ENCODE data around the gene EFCAB8.
"Not testable (repeated sequence)": the region's sequence is repeated elsewhere in the genome, so short reads cannot be mapped to it uniquely, and the experiment has no call there.

The EFCAB8 gene

DNA sequence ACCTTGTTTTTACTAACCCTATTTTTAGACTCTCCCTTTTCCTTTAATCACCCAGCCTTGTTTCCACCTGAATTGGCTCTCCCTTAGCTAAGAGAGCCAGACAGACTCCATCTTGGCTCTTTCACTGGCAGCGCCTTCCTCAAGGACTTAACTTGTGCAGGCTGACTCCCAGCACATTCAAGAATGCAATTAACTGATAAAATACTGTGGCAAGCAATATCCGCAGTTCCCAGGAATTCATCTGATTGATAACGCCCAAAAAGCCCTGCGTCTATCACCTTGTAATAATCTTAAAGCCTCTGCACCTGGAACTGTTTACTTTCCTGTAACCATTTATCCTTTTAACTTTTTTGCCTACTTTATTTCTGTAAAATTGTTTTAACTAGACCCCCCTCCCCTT, 116.4 kb downstream of the EFCAB8 start:
- not testable (repeated sequence) for DNase-seq

DNA sequence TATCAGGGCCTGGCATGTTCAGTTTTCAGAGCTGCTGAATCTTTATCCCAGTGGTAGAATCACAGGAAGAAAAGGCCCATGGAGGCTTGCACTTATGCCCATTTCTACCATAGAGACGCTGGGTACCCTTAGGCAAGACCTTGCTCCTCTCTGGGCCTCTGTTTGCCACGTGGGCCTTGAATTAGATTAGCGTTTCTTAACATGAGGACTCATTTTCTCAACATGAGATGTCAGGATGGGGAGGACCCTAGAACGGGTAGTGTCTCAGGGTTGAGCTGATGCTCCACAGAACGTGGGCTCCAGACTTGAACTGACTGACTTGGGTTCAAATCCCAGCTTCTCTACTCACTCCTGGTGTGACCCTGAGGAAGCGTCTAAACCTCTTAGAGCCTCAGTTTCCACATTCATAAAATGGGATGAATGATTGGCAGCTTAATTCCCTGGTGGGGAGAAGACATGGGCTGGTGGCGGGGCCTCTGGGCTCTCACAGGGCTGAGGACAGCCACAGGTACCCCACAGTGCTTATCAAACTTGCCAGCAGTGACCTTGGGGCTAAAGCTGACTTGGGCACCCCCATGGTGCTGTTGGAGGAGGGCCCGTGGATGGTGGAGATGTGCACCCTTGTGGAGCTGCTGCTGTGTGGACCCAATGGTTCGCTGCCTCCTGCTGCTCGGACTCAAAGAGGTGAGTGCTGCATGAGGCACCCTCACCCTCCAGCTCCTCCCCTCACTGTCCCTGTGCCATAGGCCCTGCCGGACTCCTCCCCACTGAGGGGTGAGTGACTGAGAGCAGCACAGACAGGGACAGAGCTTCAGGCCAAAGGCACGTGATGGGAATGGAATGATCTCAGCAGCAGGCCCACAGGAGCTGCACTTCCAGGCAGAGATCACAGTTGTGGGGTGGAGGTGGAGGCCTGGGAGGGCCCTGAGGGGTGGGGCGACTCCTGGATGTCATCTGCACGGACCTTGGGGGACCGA, 117.3 kb downstream of the EFCAB8 start:
- DNase-seq, result no peak

DNA sequence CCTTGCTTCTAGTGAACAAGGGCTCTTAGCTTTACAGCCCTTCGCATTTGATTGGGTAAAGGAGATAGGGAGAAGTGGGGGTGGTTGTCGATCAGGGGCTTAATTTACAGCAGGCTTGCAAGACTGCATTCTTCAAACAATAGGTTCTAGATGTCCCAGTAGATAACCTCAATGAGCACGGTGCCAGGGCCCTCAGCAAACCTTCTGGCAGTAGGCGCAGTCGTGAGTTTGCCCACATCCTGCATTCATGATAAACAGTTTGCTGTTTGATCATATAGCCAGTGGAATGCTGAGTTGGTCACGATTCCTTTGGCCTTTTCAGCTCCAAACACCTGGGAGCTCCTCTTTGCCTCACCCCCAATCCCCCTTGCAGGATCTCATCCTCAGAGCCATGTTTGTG, 118.0 kb downstream of the EFCAB8 start:
- no peak for DNase-seq

DNA sequence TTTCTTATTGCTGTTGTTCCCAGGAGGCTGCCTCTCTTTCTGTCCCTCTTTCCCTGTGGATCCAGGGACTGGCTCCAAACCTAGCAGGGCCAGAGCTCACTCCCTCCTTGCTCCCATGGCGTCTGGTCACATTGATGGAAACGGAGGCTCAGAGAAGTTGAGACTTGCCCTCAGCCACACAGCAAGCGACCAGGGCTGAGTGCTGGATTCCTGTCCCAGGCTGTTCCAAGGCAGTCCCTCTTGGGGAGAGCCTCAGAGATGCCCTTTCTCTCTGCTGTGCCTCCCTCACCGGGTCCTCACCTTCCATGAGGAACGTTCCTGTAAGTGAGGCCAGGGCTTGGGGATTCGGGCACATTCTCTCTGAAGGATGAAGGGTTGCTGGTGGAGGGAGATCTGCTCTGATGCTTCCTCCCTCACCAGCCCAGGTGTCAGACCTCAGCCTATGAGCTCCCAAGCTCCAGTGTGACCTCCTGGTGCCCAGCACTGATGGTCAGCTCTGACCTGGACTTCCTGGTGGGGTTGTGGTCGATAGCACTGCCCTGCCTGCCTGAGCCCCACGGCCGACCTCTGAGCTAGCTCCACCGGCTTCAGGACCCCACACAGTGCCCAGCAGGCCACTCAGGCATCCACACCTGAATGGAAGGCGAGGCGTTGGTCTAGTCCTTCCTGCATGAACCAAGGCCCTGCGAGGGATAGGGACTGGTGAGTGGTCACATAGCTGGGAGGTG, 118.7 kb downstream of the EFCAB8 start:
- DNase-seq, result no peak

DNA sequence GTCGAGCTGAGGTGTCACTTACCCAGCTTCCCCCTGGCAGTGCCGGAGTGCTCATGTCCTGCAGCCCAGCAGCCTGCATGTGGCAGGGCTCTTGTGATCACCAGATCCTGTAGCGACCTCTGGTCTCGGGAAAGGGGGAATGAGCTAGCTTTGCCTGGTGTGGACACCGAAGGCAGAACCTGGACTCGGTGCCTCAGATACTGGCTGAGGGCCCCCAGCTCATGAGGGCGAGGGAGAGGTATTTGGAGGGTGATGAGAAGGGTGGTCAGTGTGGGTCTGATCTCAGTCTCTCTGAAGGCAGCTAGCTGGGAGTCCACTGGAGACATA, 119.2 kb downstream of the EFCAB8 start:
- no peak for DNase-seq

DNA sequence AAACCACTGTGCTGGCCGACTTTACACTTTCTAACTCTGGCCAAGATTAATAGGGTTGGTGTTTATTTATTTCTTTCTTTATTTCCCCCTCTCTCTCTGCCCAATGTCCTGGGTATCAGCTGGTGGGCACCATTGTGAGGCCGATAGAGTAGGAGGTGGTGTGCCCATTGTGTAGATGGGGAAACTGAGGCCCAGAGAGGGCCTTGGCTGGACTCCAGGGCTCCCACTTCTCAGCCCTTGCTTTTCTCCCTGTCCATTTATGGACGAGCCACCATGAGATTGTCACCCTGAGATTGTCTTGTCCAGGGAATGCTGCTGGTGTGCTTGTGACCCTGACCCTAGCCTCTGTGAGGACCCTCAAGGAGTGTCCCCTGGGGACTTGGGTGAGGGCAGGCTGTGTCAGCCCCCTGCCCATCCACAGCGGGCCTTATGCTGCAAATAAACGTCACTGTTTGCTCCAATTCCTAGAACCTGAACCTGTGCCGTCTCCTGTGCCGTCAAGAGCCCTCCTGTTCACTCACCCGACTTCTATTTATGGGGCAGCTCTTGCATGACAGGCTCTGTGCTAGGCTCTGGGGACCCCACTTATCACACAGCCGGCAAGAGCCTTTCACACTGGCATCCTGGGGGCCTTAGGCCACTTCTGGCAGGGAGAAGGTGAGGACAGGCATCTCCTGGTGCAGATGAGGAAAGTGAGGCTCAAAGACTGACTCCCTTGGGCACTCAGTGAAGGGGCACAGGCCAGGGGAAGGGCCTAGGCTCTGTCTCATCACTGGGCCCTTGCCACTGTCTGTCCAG, 120.7 kb downstream of the EFCAB8 start:
- DNase-seq, result no peak

DNA sequence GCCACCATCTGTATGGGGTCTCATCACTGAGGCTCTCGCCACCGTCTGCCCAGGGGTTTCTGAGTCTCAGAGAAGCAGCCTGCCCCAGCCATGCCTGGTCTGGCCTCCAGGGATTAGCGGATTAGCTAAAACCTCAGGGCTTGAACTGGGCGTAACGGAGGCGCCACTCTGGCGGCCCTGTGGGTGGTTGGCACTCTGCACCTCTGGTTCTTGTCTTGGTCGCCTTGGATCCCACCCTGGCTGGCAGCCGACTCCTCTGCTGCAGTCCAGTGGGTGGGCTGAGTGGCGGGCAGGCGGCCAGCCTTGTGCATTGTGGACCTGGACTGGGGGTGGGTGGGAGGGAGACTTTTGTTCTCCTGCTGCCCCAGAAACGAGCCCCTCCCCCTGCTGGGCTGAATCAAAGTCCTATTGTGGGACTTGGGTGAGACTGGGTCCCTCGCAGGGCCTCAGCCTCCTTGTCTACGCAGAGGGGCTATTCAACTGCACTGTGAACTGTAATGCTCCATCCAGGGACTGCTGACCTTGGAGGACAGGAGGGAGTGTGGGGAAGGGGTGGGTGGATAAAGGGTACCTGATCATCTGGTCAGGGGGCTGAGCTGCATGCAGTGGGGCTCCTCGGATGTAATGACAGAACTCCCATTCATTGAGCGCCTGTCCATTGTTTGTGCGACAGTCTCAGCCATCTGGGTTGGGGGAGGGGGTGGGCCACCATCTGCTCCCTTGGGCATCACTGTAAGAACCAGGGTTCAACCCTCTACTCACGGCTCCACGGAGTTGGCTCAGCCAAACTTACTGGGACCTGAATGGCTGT, 121.6 kb downstream of the EFCAB8 start:
- peak; percentile 93 for DNase-seq

DNA sequence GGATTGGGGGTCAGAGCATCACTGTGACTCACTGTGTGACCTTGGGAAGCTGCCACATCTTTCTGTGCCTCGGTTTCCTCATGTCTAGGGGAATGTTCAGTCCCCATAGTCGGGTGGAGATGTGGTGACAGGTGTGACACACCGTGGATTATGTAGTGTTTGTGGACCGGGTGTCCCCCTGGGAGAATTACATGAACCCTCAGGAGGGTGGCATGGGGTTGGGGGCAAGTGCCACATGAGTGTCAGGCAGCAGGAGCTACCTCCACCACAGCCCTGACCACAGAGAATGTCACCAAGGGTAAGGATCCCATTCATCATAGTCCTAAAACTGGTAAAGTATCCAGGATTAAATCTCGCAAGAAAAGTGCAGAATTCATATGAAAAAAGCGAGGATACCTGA, 122.3 kb downstream of the EFCAB8 start:
- DNase-seq, result no peak

DNA sequence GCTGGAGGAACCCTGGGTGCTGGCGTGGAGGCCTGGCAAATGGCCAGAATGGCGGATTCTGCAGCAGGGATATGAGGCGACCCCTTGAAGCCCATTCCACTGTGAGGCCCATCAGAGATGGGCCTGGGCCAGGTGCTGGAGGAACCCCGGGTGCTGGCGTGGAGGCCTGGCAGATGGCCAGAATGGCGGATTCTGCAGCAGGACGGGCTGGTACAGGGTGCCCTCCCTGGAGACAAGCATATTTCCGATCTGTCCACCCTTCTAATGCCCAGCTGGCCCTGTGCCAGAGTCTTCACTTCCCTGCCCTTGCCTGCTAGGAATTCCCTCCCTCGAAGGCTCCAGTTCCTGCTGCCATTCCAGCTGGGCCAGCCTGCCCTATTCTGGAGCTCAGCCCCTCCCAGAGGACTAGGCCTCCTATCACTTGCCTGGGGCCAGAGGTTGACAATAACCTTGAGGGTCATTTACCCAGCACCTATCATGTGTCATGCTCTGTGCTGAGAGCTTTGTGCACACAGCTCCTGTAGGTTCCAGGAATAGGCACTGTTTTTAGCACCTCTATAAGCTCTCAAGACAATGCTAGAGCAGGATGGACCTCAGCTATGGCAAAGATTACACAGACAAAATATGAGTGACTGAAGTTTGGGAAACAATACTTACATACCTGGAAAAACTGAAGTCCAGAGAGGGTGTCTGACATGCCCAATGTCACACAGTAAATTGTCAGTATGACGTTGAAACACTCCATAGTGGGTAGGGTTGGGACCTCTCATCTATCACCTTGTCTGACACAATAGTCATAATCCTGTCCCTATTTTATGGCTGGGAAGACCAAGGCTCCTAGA, 124.1 kb downstream of the EFCAB8 start:
- DNase-seq, result peak; percentile 76

DNA sequence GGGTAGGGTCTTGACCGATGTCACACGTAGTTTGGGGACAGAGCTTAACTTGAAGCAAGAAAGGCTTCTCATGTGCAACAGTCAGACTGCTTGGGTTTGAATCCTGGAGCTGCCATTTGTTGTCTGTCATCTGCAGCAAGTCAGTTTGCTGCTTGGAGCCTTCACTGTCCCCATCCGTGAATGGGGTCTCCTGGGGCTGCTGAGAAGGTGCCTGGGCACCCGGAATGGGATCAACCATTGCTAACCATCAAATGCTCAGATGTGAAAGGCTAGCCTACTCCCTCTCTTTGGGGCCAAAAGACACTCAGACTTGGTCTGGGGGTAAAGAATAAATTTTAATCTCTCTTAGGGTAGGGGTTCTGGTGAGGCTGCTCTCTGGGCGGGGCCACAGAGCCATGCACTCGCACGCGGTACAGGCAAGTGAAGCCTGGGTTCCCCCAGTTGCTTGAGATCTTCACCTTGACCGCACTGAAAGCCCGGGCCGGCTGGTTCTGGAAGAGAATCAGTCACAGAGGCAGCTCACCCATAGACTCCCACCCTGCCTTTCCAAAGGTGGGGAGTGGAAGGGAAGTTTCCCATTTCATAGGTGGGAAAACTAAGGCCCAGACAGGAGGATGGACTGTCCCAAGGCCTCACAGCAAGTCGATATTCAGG, 124.9 kb downstream of the EFCAB8 start:
- DNase-seq, result no peak

DNA sequence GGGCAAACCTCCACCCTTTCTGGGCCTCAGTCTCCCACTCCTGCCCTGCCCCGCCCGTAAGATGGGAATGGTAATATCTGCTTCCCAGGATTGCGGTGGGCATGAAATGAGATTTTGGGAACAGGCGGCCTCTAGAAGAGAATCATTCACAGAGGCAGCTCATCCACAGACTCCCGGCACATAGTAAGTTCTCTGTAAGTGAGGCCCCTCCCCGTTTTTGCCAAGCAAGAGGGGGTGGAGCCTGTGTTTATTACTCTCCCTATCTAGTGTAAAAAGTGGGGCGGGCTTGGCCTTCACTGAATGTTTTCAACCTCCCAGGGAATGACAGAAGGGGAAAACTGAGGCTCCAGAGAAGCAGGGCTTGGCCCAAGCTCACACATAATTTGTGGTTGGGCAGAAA, 125.5 kb downstream of the EFCAB8 start:
- no peak for DNase-seq

DNA sequence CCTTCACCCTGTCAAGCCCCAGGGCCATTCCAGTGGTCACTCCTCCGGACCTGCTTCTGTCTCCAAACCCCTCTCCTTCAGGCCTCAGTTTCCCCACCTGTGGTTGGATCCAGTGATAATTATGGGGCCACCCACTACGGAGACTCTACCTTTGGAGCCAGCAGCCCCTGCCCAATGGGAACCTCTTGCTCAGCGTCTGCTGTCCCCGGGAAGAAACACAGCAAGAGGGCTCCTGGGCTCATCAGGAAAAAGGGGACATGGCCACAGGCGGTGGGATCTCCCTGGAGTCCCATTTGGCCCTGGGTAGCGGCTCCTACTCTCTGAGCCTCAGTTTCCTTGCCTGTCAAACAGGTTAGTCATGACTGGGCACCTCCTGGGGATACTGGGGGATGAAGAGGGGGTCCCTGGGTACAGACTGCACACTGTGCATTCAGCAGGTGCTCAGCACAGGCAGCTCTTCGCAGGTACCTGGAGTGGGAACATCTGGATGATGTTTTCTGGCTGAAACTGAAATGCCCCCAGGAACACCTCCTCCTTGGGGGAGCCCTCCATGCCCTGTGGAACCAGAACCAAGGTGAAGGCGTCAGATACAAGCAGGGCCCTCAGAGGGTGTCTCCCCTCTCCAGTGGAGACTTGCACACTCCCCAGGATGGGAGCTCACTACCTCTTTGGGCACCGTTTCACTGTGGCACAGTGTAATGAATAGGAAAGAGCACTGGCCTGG, 126.1 kb downstream of the EFCAB8 start:
- DNase-seq, result no peak

DNA sequence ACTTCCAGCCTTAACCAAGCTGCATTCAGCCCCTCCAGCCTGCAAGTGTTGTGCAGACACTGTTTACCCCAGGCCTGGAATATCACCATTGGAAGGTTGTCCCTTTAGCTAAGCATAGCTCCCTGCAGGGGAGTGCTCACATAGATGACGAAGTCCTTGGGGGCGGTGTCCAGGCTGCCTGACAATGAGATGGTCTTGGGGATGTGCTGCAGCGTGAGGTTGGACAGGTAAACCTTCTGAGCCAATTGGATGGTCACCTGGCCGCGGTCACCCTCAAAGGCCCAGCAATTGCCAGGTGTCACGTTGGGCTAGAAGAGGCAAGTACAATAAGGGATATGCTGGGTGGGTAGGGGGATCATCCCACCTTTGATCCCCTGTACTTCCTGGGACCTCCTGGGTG, 126.9 kb downstream of the EFCAB8 start:
- DNase-seq, result no peak

DNA sequence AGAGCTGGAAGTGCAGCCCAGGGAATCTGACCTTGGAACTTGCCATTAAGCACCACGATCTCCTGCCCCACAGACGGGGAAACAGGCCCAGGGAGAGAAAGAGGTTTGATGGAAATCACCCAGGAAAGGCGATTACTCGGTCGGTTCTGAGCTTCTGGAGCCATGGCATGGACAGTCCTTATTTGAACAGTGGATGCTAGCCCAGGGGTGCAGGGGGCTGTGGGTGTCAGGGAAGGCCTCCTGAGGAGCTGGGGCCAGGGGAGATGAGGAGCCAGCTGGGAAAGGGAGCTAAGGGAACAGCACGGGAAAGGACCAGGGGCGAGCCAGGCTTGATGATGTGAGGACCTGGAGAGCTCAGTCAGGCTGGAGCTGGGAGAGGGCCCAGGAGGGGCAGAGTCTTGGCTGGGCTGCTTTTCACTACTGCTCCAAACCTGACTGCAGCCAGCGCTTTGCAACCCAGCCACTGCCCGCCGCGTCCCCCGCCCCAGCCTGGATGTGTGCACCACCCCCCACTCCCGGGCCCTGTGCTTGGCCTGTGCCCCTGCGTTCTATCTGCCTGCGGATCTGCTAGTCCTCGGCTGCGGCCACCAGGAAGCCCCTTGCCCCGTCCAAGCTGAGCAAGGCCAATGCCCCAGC, 127.7 kb downstream of the EFCAB8 start:
- DNase-seq, result no peak

DNA sequence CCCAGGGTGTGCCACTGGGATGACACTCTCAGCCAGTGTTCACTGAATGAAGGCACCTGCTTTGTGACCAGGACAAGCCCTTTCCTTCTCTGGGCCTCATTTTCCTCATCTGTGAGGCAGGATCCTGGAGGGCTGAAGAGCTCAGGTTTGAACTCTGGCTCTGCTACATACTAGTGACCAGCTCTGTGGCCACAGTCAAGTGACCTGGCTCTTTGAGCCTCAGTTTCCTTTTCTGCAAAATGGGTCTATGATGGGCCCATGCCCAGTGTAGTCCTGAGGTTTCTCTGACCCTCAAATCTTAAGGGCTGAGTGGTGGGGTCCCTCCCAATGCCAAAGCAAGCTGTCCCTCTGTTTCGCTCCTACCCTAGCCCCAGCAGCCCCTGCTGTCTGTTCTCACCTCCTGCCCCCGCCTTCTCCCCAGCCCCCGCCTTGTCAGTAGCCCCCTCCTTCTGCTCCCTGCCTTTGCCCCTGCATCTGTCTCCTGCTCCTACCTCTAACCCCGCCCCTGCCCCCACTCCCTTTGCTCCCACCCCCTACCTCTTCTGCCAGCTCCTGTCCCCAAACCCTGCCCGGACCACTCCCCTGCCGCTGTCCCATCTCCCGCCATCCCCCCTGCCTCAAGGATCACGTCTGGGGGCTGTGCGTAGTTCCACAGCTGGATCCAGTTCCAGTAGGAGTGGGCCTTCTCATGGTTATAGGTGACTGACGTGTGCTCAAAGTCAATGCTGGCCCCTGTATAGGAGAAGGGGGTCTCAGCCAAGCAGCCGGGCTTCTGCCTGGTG, 128.5 kb downstream of the EFCAB8 start:
- no peak for DNase-seq

DNA sequence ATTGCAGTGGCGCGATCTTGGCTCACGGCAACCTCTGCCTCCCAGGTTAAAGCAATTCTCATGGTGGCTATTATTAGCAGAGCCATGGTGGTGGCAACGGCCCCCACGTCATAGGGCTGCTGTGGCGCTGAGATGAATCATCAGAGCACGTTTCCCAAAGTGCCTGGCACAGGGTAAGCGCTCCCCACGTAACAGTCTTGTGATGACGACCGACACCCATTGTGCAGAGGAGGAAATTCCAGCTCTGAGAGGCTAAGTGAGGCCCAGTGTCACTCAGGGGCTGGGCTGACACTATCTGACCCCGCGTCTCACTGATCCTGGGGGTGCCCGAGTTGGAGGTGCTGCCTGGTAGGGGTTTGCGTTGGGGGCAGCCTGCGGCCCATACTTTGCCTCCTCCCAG, 129.3 kb downstream of the EFCAB8 start:
- DNase-seq, result no peak

DNA sequence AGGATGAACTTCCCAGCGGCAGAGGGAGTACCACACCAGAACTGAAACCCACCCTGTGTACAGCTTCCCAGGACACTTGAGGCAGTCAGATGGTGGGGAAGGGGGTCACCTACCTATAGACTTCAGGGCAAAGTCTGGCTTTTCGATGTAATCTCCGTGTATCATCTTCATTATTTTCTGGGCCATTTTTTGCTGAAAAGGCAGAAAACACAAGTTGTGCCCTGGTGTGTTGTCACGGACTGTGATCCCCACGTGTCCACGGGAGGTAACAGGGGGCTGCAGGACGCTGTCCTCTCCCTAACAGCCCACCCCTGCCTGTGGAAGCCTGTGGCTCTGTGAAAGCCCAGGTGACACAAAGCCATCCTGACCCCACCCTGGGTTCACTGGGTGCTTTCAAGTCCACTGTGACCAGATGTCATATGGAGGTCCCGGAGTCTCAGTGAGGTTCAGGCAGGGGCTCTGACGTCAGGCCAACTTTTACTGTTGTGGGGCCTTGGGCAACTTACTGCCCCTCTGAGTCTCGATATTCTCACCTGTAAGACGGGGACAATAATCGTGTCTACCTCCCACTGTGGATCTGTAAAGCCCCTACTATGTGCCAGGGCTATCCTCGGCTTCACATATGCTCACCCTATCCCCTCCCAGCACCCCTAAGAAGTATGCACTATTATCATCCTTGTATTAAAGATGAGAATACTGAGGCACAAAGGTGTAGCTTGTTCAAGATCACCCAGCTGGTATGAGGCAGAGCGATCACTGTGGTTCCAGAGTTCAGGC, 131.0 kb downstream of the EFCAB8 start:
- DNase-seq, result no peak

DNA sequence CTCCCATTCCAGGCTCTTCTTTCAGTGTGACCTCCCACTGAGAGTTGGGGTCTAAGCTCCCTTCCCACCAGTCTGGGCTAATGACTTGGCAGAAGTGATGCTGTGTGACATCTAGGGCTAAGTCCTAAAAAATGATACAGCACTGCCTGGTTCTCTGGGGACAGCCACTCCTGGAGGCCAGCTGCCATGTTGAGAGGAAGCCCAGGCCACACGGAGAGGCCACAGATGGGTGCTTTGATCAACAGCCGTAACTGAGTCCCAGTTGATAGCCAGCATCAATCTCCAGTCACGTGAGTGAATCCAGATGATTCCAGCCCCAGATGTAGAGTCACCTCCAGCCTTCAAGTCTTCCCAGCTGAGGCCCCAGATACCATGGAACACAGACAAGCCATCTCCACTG, 131.7 kb downstream of the EFCAB8 start:
- no peak for DNase-seq
